Loucy (cell line): ENCODE results near the gene PPIL4.

Experiments
- H2AFZ ChIP-seq: fragments of 200-600 bp; sonication (generic); 2 replicates; pipeline ENCODE4 v1.6.0; 2016; ENCODE audit warnings: antibody characterized with exemption, mild to moderate bottlenecking, low read length, moderate library complexity
- H3F3A ChIP-seq: fragments of 200-600 bp; 2 replicates; pipeline ENCODE4 v1.6.0; 2016; ENCODE audit warnings: antibody characterized with exemption, low read depth, mild to moderate bottlenecking
- H3K27me3 ChIP-seq: fragments of 200-600 bp; sonication (generic); 2 replicates; pipeline ENCODE4 v1.6.1; 2014; ENCODE audit warnings: low read length, mild to moderate bottlenecking; ENCODE audit not compliant: insufficient read depth, poor library complexity, severe bottlenecking
- H3K36me3 ChIP-seq: fragments of 200-600 bp; sonication (generic); 2 replicates; pipeline ENCODE4 v1.6.1; 2016; ENCODE audit warnings: low read length; ENCODE audit not compliant: insufficient read depth
- H3K4me1 ChIP-seq: fragments of 200-600 bp; sonication (generic); 2 replicates; pipeline ENCODE4 v1.5.1; 2014; ENCODE audit warnings: low read length, mild to moderate bottlenecking; ENCODE audit not compliant: insufficient read depth, poor library complexity, severe bottlenecking
- H3K4me2 ChIP-seq: fragments of 200-600 bp; sonication (generic); 2 replicates; pipeline ENCODE4 v1.6.0; 2014; ENCODE audit warnings: antibody characterized with exemption, low read length, low read depth, mild to moderate bottlenecking; ENCODE audit not compliant: poor library complexity, severe bottlenecking
- H3K4me3 ChIP-seq: fragments of 200-600 bp; sonication (generic); 2 replicates; pipeline ENCODE4 v1.5.1; 2014; ENCODE audit warnings: low read length, mild to moderate bottlenecking, mixed read lengths; ENCODE audit not compliant: poor library complexity, severe bottlenecking
- H3K79me2 ChIP-seq: fragments of 200-600 bp; sonication (generic); 2 replicates; pipeline ENCODE4 v1.6.1; 2014; ENCODE audit warnings: low read length; ENCODE audit not compliant: insufficient read depth
- H3K9ac ChIP-seq: fragments of 200-600 bp; sonication (generic); 2 replicates; pipeline ENCODE4 v1.6.0; 2014; ENCODE audit warnings: mild to moderate bottlenecking, low read depth, low read length, moderate library complexity; ENCODE audit not compliant: poor library complexity, severe bottlenecking
- H3K9me2 ChIP-seq: fragments of 200-600 bp; sonication (generic); replicated peaks from 2 replicates; pipeline ENCODE4 v1.6.1; 2016; ENCODE audit warnings: low read depth, low read length, mixed read lengths
- H3K9me3 ChIP-seq: fragments of 200-600 bp; sonication (generic); 2 replicates; pipeline ENCODE4 v1.6.1; 2014; ENCODE audit warnings: mild to moderate bottlenecking, antibody characterized with exemption, low read length, low read depth; ENCODE audit not compliant: insufficient read depth
- H4K20me1 ChIP-seq: fragments of 200-600 bp; sonication (generic); 2 replicates; pipeline ENCODE4 v1.6.0; 2014; ENCODE audit warnings: antibody characterized with exemption, low read length, mild to moderate bottlenecking; ENCODE audit not compliant: insufficient read depth, poor library complexity, severe bottlenecking
- CTCF ChIP-seq: fragments of 200-600 bp; sonication (generic); conservative IDR thresholded peaks from 2 replicates; pipeline ENCODE4 v1.5.1; 2014; ENCODE audit warnings: mild to moderate bottlenecking, antibody characterized with exemption, low read length
- EZH2phosphoT487 ChIP-seq: fragments of 200-600 bp; IDR thresholded peaks from 2 replicates; pipeline ENCODE4 v1.6.1; 2018; ENCODE audit warnings: antibody characterized with exemption, mild to moderate bottlenecking, moderate library complexity, borderline replicate concordance

PPIL4 gene

DNA sequence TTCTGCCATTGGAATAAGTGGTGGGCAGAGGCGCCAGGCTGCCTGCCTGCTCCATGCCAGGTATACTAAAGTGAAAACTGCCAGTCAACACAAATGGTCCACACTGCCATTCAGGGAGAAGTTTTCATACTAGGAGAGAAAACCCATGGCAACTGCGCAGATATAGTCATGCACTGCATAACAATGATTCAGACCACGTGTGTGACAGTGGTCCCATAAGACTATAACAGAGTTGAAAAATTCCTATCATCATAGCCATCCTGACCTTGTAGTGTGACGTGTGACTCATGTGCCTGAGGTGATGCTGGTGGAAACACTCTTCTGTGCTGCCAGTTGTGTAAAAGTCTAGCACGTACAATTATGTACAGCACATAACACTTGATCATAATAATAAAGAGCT, 86.1 kb downstream of the PPIL4 start:
- Histone ChIP-seq H3K9me2 (no peaks in the 10 kb centered on the region), H3K9me3 (no peaks in the 10 kb centered on the region), H3K9ac (no peak overlapping the region), H3K27me3 (no peaks in the 10 kb centered on the region), H4K20me1 (no peaks in the 10 kb centered on the region), H3K4me3 (no peak overlapping the region), H3K36me3 (no peaks in the 10 kb centered on the region), H3K4me1 (no peaks in the 10 kb centered on the region), H3F3A (no peaks in the 10 kb centered on the region), H3K79me2 (no peaks in the 10 kb centered on the region), H2AFZ (no peak overlapping the region), H3K4me2 (no peak overlapping the region)
- no peak for TF ChIP-seq CTCF

GRCh38 chr6:149458806-149459205, 87.0 kb downstream of the PPIL4 start:
- no peaks in the 10 kb centered on the region for H3K4me1 ChIP-seq
- no peaks in the 10 kb centered on the region for H3K9me3 ChIP-seq
- H3K27me3 ChIP-seq = no peaks in the 10 kb centered on the region
- H3K4me2 ChIP-seq = no peak overlapping the region
- no peak overlapping the region for H2AFZ ChIP-seq
- no peaks in the 10 kb centered on the region for H3K79me2 ChIP-seq
- H3K9me2 ChIP-seq = no peaks in the 10 kb centered on the region
- TF ChIP-seq CTCF = no peak
- TF ChIP-seq EZH2phosphoT487 = no peak
- no peaks in the 10 kb centered on the region for H4K20me1 ChIP-seq
- H3K4me3 ChIP-seq = no peak overlapping the region
- H3K9ac ChIP-seq = no peak overlapping the region
- H3K36me3 ChIP-seq = no peaks in the 10 kb centered on the region
- H3F3A ChIP-seq = no peaks in the 10 kb centered on the region

- Histone ChIP-seq H4K20me1 (no peaks in the 10 kb centered on the region), H3K9ac (no peak overlapping the region), H3K4me2 (no peak overlapping the region), H3K9me3 (no peaks in the 10 kb centered on the region), H3K27me3 (no peaks in the 10 kb centered on the region), H3K36me3 (no peaks in the 10 kb centered on the region), H3K4me1 (no peaks in the 10 kb centered on the region), H3K4me3 (no peak overlapping the region), H3K79me2 (no peaks in the 10 kb centered on the region), H3K9me2 (no peaks in the 10 kb centered on the region), H3F3A (no peaks in the 10 kb centered on the region), H2AFZ (no peak overlapping the region)
- no peak for TF ChIP-seq CTCF
- TF ChIP-seq EZH2phosphoT487 = no peak
These were observed 87.6 kb downstream of the PPIL4 start for GRCh38 chr6:149458196-149458595.
